ENCODE measurements around the gene CMTR1.

The CMTR1 gene

GRCh38 chr6:37456126-37456525 lies 23.1 kb downstream of the CMTR1 start:
- no peak overlapping the region for H3K4me2 ChIP-seq
- no peak for TF ChIP-seq CTCF (conservative IDR thresholded peaks at IDR 0.05; ENCODE audit: low read depth, low read length)
- no peak overlapping the region for H3K9ac ChIP-seq
- H3K27ac ChIP-seq = no peak overlapping the region
- H3K27me3 ChIP-seq (ENCODE audit: insufficient read depth, low read depth) = no peaks in the 10 kb centered on the region
- no peaks in the 10 kb centered on the region for H3K4me1 ChIP-seq (ENCODE audit: low read depth, poor library complexity, severe bottlenecking)
- no peak overlapping the region for H3K4me3 ChIP-seq (IDR thresholded peaks at IDR 0.05; ENCODE audit: insufficient read depth, low read depth, low read length)
- no peaks in the 10 kb centered on the region for H4K20me1 ChIP-seq (ENCODE audit: insufficient read depth)
- H2AFZ ChIP-seq (ENCODE audit: low read depth) = no peak overlapping the region
- no peaks in the 10 kb centered on the region for H3K79me2 ChIP-seq (ENCODE audit: insufficient read depth, low read depth)
- H3K36me3 ChIP-seq (ENCODE audit: insufficient read depth) = no peaks in the 10 kb centered on the region

GRCh38 chr6:37456816-37457560 lies 24.0 kb downstream of the CMTR1 start:
- no peak overlapping the region for H3K27ac ChIP-seq
- no peaks in the 10 kb centered on the region for H4K20me1 ChIP-seq (ENCODE audit: insufficient read depth)
- no peak overlapping the region for H3K4me2 ChIP-seq
- H3K36me3 ChIP-seq (ENCODE audit: insufficient read depth) = no peaks in the 10 kb centered on the region
- no peak overlapping the region for H2AFZ ChIP-seq (ENCODE audit: low read depth)
- H3K4me3 ChIP-seq (IDR thresholded peaks at IDR 0.05; ENCODE audit: insufficient read depth, low read depth, low read length) = no peak overlapping the region
- no peaks in the 10 kb centered on the region for H3K79me2 ChIP-seq (ENCODE audit: insufficient read depth, low read depth)
- H3K4me1 ChIP-seq (ENCODE audit: low read depth, poor library complexity, severe bottlenecking) = no peaks in the 10 kb centered on the region
- no peak for TF ChIP-seq CTCF (conservative IDR thresholded peaks at IDR 0.05; ENCODE audit: low read depth, low read length)
- H3K27me3 ChIP-seq (ENCODE audit: insufficient read depth, low read depth) = no peaks in the 10 kb centered on the region
- no peak overlapping the region for H3K9ac ChIP-seq

- no peak for TF ChIP-seq CTCF (conservative IDR thresholded peaks at IDR 0.05; ENCODE audit: low read depth, low read length)
- Histone ChIP-seq H3K27me3 (ENCODE audit: insufficient read depth, low read depth) (no peaks in the 10 kb centered on the region), H4K20me1 (ENCODE audit: insufficient read depth) (no peaks in the 10 kb centered on the region), H3K9ac (no peak overlapping the region), H3K36me3 (ENCODE audit: insufficient read depth) (no peaks in the 10 kb centered on the region), H3K4me2 (no peak overlapping the region), H3K27ac (no peak overlapping the region), H3K79me2 (ENCODE audit: insufficient read depth, low read depth) (no peaks in the 10 kb centered on the region), H3K4me1 (ENCODE audit: low read depth, poor library complexity, severe bottlenecking) (no peaks in the 10 kb centered on the region), H2AFZ (ENCODE audit: low read depth) (no peak overlapping the region), H3K4me3 (IDR thresholded peaks at IDR 0.05; ENCODE audit: insufficient read depth, low read depth, low read length) (no peak overlapping the region)
Measured at GRCh38 chr6:37459981-37460800, 27.2 kb downstream of the CMTR1 start.

GRCh38 chr6:37460805-37461204 lies 27.8 kb downstream of the CMTR1 start:
- Histone ChIP-seq H3K9ac (no peak overlapping the region), H4K20me1 (ENCODE audit: insufficient read depth) (no peaks in the 10 kb centered on the region), H3K36me3 (ENCODE audit: insufficient read depth) (no peaks in the 10 kb centered on the region), H2AFZ (ENCODE audit: low read depth) (no peak overlapping the region), H3K79me2 (ENCODE audit: insufficient read depth, low read depth) (no peaks in the 10 kb centered on the region), H3K4me3 (IDR thresholded peaks at IDR 0.05; ENCODE audit: insufficient read depth, low read depth, low read length) (no peak overlapping the region), H3K4me2 (no peak overlapping the region), H3K27ac (no peak overlapping the region), H3K27me3 (ENCODE audit: insufficient read depth, low read depth) (no peaks in the 10 kb centered on the region), H3K4me1 (ENCODE audit: low read depth, poor library complexity, severe bottlenecking) (no peaks in the 10 kb centered on the region)
- TF ChIP-seq CTCF (conservative IDR thresholded peaks at IDR 0.05; ENCODE audit: low read depth, low read length) = no peak

Data from KMS-11 (cell line).